ENCODE results near the gene TAF1C. TPM values are rescaled to one million over a fixed set of nuclear protein-coding genes. Genes with fewer than 3 reads are reported as not detected.

Gene TAF1C
- total and polyA plus RNA-seq, 2 donors (not counting 3 experiments of a cell fraction or from before 2014, with no cell fraction given) = 57.2 to 77.6 TPM

GRCh38 chr16:84212154-84212553 lies 25.3 kb upstream of the TAF1C start:
- no peak overlapping the region for H3K9ac ChIP-seq (replicated peaks; ENCODE audit: extremely low read depth, insufficient read depth, low read length)
- H3K4me1 ChIP-seq (ENCODE audit: control insufficient read depth, extremely low read depth, insufficient read depth, low read length) = no peaks in the 10 kb centered on the region
- no peaks in the 10 kb centered on the region for H3K36me3 ChIP-seq (ENCODE audit: control insufficient read depth in 2 of 2, extremely low read depth in 1 of 2, insufficient read depth in 2 of 2, low read length in 2 of 2)
- H3K9me1 ChIP-seq (replicated peaks; ENCODE audit: control insufficient read depth, extremely low read depth, insufficient read depth, low read length) = no peaks in the 10 kb centered on the region
- no peaks in the 10 kb centered on the region for H4K20me1 ChIP-seq (replicated peaks; ENCODE audit: control insufficient read depth, extremely low read depth, insufficient read depth, low read length)
- dilution Hi-C loops (cut with MboI; ENCODE audit: extremely low pct_ligation_motif_present, low sequenced_read_pairs) (no loop called here), intact Hi-C loops (cut with micrococcal nuclease) (no loop called here)
- no peak overlapping the region for H3K4me2 ChIP-seq (ENCODE audit: insufficient read depth, low read length)
- TF ChIP-seq POLR2AphosphoS5 (IDR thresholded peaks at IDR 0.05; ENCODE audit: insufficient read depth, low read depth, low read length) (no peak), MYC (IDR thresholded peaks at IDR 0.05; ENCODE audit: low read depth, low read length) (no peak), CTCF (IDR thresholded peaks at IDR 0.05; ENCODE audit: extremely low read depth in 1 of 2, insufficient read depth in 1 of 2, low read depth in 1 of 2, low read length in 2 of 2) (no peak), FOS (IDR thresholded peaks at IDR 0.05; ENCODE audit: borderline replicate concordance, insufficient read depth, low read length) (no peak), EZH2 (IDR thresholded peaks at IDR 0.05; ENCODE audit: borderline replicate concordance, low read depth, low read length, severe bottlenecking) (no peak), GATA2 (IDR thresholded peaks at IDR 0.05; ENCODE audit: insufficient read depth, insufficient read length, low read depth, low read length) (no peak), POLR2A (IDR thresholded peaks at IDR 0.05; ENCODE audit: low read depth, low read length) (no peak), JUN (IDR thresholded peaks at IDR 0.05; ENCODE audit: borderline replicate concordance, insufficient read depth, insufficient read length, low read depth) (no peak), MAX (IDR thresholded peaks at IDR 0.05; ENCODE audit: insufficient read depth, insufficient read length) (no peak)
- no peak overlapping the region for H2AFZ ChIP-seq (ENCODE audit: low read depth, low read length)
- no peak overlapping the region for H3K4me3 ChIP-seq (replicated peaks in 1 of 3; ENCODE audit: insufficient read depth in 1 of 3, low read depth in 1 of 3, low read length in 3 of 3)
- DNase-seq (ENCODE audit: low read depth, low spot score) (no peak), FAIRE-seq (no peak)
- ChIA-PET POLR2A (no interaction called here), CTCF (interaction anchor here (1.1 kb wide), 1 partner anchor 25 kb away, joined by 3 read pairs; the partner anchor contains the start of gene TAF1C)
- H3K27me3 ChIP-seq (ENCODE audit: control insufficient read depth in 2 of 2, insufficient read depth in 2 of 2, low read length in 2 of 2) = peaks cover 5 to 6% of the 10 kb centered on the region in 2 experiments
- no TSS peak for BruUV-seq (replicated peaks)
- no peak overlapping the region for H3K27ac ChIP-seq (ENCODE audit: insufficient read depth, low read depth, low read length)
- H3K9me3 ChIP-seq (replicated peaks; ENCODE audit: control insufficient read depth, insufficient read depth, low read length) = no peaks in the 10 kb centered on the region
- no peaks in the 10 kb centered on the region for H3K79me2 ChIP-seq (ENCODE audit: control insufficient read depth, insufficient read depth, low read length)

Measured in endothelial cell of umbilical vein (primary cell).